Endodermal cell (in vitro differentiated cells): Measurements from ENCODE around the gene ANKMY1. TPM values are rescaled to one million over a fixed set of nuclear protein-coding genes. Genes with fewer than 3 reads are reported as not detected.

Experiments
- DNase-seq: peaks from one replicate; pipeline ENCODE4 v3.0.0-alpha.2; 2017
- H3K27ac ChIP-seq: 2 replicates; pipeline ENCODE4 v1.5.1; 2013; ENCODE audit warnings: mild to moderate bottlenecking, low read depth, low read length, moderate library complexity
- H3K27me3 ChIP-seq: 2 replicates; pipeline ENCODE4 v1.6.1; 2013; ENCODE audit warnings: mild to moderate bottlenecking, low read length, moderate library complexity; ENCODE audit not compliant: insufficient read depth, control insufficient read depth, poor library complexity, severe bottlenecking
- H3K36me3 ChIP-seq: 2 replicates; pipeline ENCODE4 v1.7.0; 2013; ENCODE audit warnings: mild to moderate bottlenecking, low read length, moderate library complexity; ENCODE audit not compliant: control insufficient read depth, insufficient read depth
- H3K4me1 ChIP-seq: one replicate; pipeline ENCODE4 v1.7.0; 2013; ENCODE audit warnings: low read length; ENCODE audit not compliant: control insufficient read depth, insufficient read depth
- H3K4me3 ChIP-seq: 2 replicates; pipeline ENCODE4 v1.5.1; 2013; ENCODE audit warnings: mild to moderate bottlenecking, low read length, moderate library complexity
- H3K9ac ChIP-seq: 2 replicates; pipeline ENCODE4 v1.6.1; 2013; ENCODE audit warnings: mild to moderate bottlenecking, low read length, moderate library complexity; ENCODE audit not compliant: poor library complexity, severe bottlenecking; ENCODE audit errors: extremely low read depth
- H3K9me3 ChIP-seq: 2 replicates; pipeline ENCODE4 v1.6.1; 2013; ENCODE audit warnings: mild to moderate bottlenecking, low read length, moderate library complexity; ENCODE audit not compliant: control insufficient read depth
- H3K27ac Mint-ChIP-seq: 2 replicates; pipeline ENCODE4 v1.8.0; 2020; ENCODE audit warnings: mixed read lengths
- H3K27me3 Mint-ChIP-seq: 2 replicates; pipeline ENCODE4 v1.8.0; 2021; ENCODE audit warnings: mild to moderate bottlenecking, mixed read lengths; ENCODE audit not compliant: insufficient read depth
- H3K36me3 Mint-ChIP-seq: 2 replicates; pipeline ENCODE4 v1.8.0; 2020; ENCODE audit warnings: low read depth, mixed read lengths
- H3K4me1 Mint-ChIP-seq: 2 replicates; pipeline ENCODE4 v1.8.0; 2020; ENCODE audit warnings: mixed read lengths
- H3K4me3 Mint-ChIP-seq: 2 replicates; pipeline ENCODE4 v1.8.0; 2020; ENCODE audit warnings: mild to moderate bottlenecking, moderate library complexity, mixed read lengths
- H3K9me3 Mint-ChIP-seq: 2 replicates; pipeline ENCODE4 v1.8.0; 2020; ENCODE audit warnings: mild to moderate bottlenecking, mixed read lengths
- CTCF ChIP-seq: fragments of 200-600 bp; sonication (generic); conservative IDR thresholded peaks from 2 replicates; pipeline ENCODE4 v1.5.0; 2021; ENCODE audit warnings: antibody characterized with exemption, mild to moderate bottlenecking
- WGBS, 2 experiments: methylation state at CpG; one replicate each; pipeline versions ENCODE4 v1.1.5 to v1.1.7; 2013; ENCODE audit warnings: missing lambda C conversion rate in 2 of 2, mixed read lengths in 1 of 2; ENCODE audit not compliant: insufficient coverage in 1 of 2, insufficient read length in 1 of 2; 5-methylcytosine and 5-hydroxymethylcytosine counted together
- total RNA-seq, 2 donors: library from RNA; stranded (reverse); fragmentation: NEBNext Ultra II Directional in 1 of 2; extraction: Animal tissue kit (Norgen Biotek cat#: 25700) in 1 of 2; gene quantifications; 2 replicates in 1 of 2; 3 replicates in 1 of 2; pipeline ENCODE4 v1.2.1, GENCODE V29; 2021

Gene ANKMY1
- total RNA-seq, 2 donors from 2014 or later, result 7.4 to 13.3 TPM

- no peaks in the 10 kb centered on the region for H3K4me1 ChIP-seq
- H3K4me3 ChIP-seq, result no peak overlapping the region
- H3K27ac ChIP-seq, result no peak overlapping the region
- no peak for DNase-seq
- Mint-ChIP-seq H3K27me3 (no peaks in the 10 kb centered on the region), H3K36me3 (peaks cover 6% of the 10 kb centered on the region), H3K4me3 (no peak overlapping the region), H3K27ac (no peak overlapping the region), H3K9me3 (no peaks in the 10 kb centered on the region), H3K4me1 (peaks cover 6% of the 10 kb centered on the region)
- 92 to 95% methylated on average over 6 to 8 of the region's 8 CpGs for WGBS, 2 experiments
- peaks cover 5% of the 10 kb centered on the region for H3K36me3 ChIP-seq
- TF ChIP-seq CTCF, result no peak
- H3K27me3 ChIP-seq, result no peaks in the 10 kb centered on the region
- no peak overlapping the region for H3K9ac ChIP-seq
- no peaks in the 10 kb centered on the region for H3K9me3 ChIP-seq
Measured at GRCh38 chr2:240578488-240578887, 20.7 kb upstream of the ANKMY1 start.

- DNase-seq, result no peak
- Mint-ChIP-seq H3K36me3 (peaks cover 6% of the 10 kb centered on the region), H3K27me3 (no peaks in the 10 kb centered on the region), H3K4me3 (no peak overlapping the region), H3K9me3 (no peaks in the 10 kb centered on the region), H3K27ac (no peak overlapping the region), H3K4me1 (peaks cover 6% of the 10 kb centered on the region)
- Histone ChIP-seq H3K27ac (no peak overlapping the region), H3K27me3 (no peaks in the 10 kb centered on the region), H3K9me3 (no peaks in the 10 kb centered on the region), H3K4me1 (no peaks in the 10 kb centered on the region), H3K36me3 (peaks cover 1% of the 10 kb centered on the region), H3K4me3 (no peak overlapping the region), H3K9ac (no peak overlapping the region)
- TF ChIP-seq CTCF, result no peak
- WGBS, 2 experiments, result 87 to 96% methylated on average over 4 to 9 of the region's 9 CpGs
Measured at GRCh38 chr2:240578110-240578450, 20.3 kb upstream of the ANKMY1 start.

DNA sequence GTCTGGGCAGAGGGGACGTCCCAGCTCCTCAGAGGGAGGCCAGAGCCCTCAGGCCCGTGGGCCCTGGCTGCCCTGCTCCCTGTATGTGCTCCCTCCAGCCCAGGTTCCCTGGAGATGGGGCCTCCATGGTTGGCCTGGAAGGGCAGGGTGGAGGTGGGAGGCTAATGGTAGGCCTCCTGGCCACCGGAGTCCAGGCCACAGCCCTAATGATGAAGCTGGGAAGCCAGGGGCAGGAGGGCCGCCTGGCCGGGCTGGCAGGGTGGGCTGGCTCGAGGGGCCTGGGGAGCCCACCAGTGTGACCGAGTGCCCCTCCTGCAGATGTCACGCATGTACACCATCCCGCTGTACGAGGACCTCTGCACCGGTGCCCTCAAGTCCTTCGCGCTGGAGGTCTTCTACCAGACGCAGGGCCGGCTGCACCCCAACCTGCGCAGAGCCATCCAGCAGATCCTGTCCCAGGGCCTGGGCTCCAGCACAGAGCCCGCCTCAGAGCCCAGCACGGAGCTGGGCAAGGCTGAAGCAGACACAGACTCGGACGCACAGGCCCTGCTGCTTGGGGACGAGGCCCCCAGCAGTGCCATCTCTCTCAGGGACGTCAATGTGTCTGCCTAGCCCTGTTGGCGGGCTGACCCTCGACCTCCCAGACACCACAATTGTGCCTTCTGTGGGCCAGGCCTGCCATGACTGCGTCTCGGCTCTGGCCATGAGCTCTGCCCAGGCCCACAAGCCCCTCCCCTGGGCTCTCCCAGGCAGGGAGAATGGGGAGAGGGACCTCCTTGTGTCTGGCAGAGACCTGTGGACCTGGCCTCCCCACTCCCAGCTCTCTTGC, 19.7 kb upstream of the ANKMY1 start:
- no peak overlapping the region for H3K27ac Mint-ChIP-seq

More for the DNA sequence above, 19.7 kb upstream of the ANKMY1 start:
- Mint-ChIP-seq H3K4me3 (no peak overlapping the region), H3K27me3 (no peaks in the 10 kb centered on the region), H3K4me1 (peaks cover 6% of the 10 kb centered on the region), H3K9me3 (no peaks in the 10 kb centered on the region), H3K36me3 (peaks cover 6% of the 10 kb centered on the region)
- no peak overlapping the region for H3K4me3 ChIP-seq
- no peak overlapping the region for H3K9ac ChIP-seq
- H3K27ac ChIP-seq, result no peak overlapping the region
- 91 to 93% methylated on average over 18 to 26 of the region's 26 CpGs for WGBS, 2 experiments
- DNase-seq, result no peak
- no peaks in the 10 kb centered on the region for H3K27me3 ChIP-seq
- no peaks in the 10 kb centered on the region for H3K9me3 ChIP-seq
- TF ChIP-seq CTCF, result no peak
- H3K4me1 ChIP-seq, result no peaks in the 10 kb centered on the region
- H3K36me3 ChIP-seq, result no peaks in the 10 kb centered on the region
